Islet precursor cell (in vitro differentiated cells): Measurements from ENCODE around the gene PRKAR1B.

ENCODE experiments used
- DNase-seq: peaks from one replicate; pipeline ENCODE4 v3.0.0-alpha.2; 2018

Gene PRKAR1B

GRCh38 chr7:516606-517456 lies 210.2 kb downstream of the PRKAR1B start:
- peak; percentile 86 for DNase-seq

GRCh38 chr7:516216-516605 lies 210.9 kb downstream of the PRKAR1B start:
- no peak for DNase-seq

- peak; percentile 72 for DNase-seq
Observed at GRCh38 chr7:515628-516027, 211.5 kb downstream of the PRKAR1B start.

GRCh38 chr7:514651-515598 lies 212.2 kb downstream of the PRKAR1B start:
- DNase-seq: no peak

GRCh38 chr7:514242-514641 lies 212.8 kb downstream of the PRKAR1B start:
- no peak for DNase-seq

- DNase-seq: no peak
Observed at GRCh38 chr7:513521-514166, 213.4 kb downstream of the PRKAR1B start.

- DNase-seq: no peak
Observed at GRCh38 chr7:512541-513311, 214.4 kb downstream of the PRKAR1B start.

GRCh38 chr7:512146-512510 lies 215.0 kb downstream of the PRKAR1B start:
- no peak for DNase-seq

- DNase-seq: peak; percentile 64
Observed at GRCh38 chr7:511476-512145, 215.5 kb downstream of the PRKAR1B start.

- peak; percentile 50 for DNase-seq
Observed at GRCh38 chr7:510782-511281, 216.2 kb downstream of the PRKAR1B start.

- DNase-seq: no peak
Observed at GRCh38 chr7:510131-510481, 217.0 kb downstream of the PRKAR1B start.

- DNase-seq: peak; percentile 50
Observed at GRCh38 chr7:509426-510130, 217.5 kb downstream of the PRKAR1B start.

- peak; percentile 11 for DNase-seq
Observed at GRCh38 chr7:508461-509170, 218.5 kb downstream of the PRKAR1B start.

- peak; percentile 25 for DNase-seq
Observed at GRCh38 chr7:507623-508300, 219.3 kb downstream of the PRKAR1B start.

GRCh38 chr7:506921-507622 lies 220.0 kb downstream of the PRKAR1B start:
- peak; percentile 38 for DNase-seq

GRCh38 chr7:506391-506831 lies 220.7 kb downstream of the PRKAR1B start:
- peak; percentile 39 for DNase-seq

- DNase-seq: peak; percentile 38
Observed at GRCh38 chr7:505171-505570, 221.9 kb downstream of the PRKAR1B start.

GRCh38 chr7:504221-505111 lies 222.6 kb downstream of the PRKAR1B start:
- DNase-seq: peak; percentile 52
